HEK293 (cell line): ENCODE results near the gene PSPH.

Source experiments
- GFI1B ChIP-seq: fragments of 450-650 bp; formaldehyde crosslinking; IDR thresholded peaks from 2 replicates; pipeline ENCODE4 v1.5.1; 2016; ENCODE audit warnings: missing biosample characterization, missing genetic modification characterization
- GLIS2 ChIP-seq: fragments of 450-650 bp; formaldehyde crosslinking; IDR thresholded peaks from 2 replicates; pipeline ENCODE4 v1.5.1; 2016; ENCODE audit warnings: missing biosample characterization, missing genetic modification characterization
- HOXD13 ChIP-seq: sonication (generic); formaldehyde crosslinking; IDR thresholded peaks from 2 replicates; pipeline ENCODE4 v1.8.0; 2022; ENCODE audit warnings: missing genetic modification reagents, borderline replicate concordance
- IKZF3 ChIP-seq: fragments of 450-650 bp; IDR thresholded peaks from 2 replicates; pipeline ENCODE4 v1.5.0; 2018; ENCODE audit warnings: missing biosample characterization, mild to moderate bottlenecking, missing genetic modification characterization, moderate library complexity
- KLF8 ChIP-seq: fragments of 450-650 bp; formaldehyde crosslinking; IDR thresholded peaks from 2 replicates; pipeline ENCODE4 v1.5.1; 2016; ENCODE audit warnings: missing biosample characterization, missing genetic modification characterization
- PRDM1 ChIP-seq: fragments of 450-650 bp; formaldehyde crosslinking; IDR thresholded peaks from 2 replicates; pipeline ENCODE4; 2016; ENCODE audit warnings: missing biosample characterization, missing genetic modification characterization
- SP2 ChIP-seq: fragments of 450-650 bp; formaldehyde crosslinking; IDR thresholded peaks from 2 replicates; pipeline ENCODE4 v1.5.1; 2016; ENCODE audit warnings: missing biosample characterization, missing genetic modification characterization
- SP3 ChIP-seq: fragments of 450-650 bp; formaldehyde crosslinking; IDR thresholded peaks from 2 replicates; pipeline ENCODE4 v1.5.1; 2016; ENCODE audit warnings: missing biosample characterization, missing genetic modification characterization
- TRIM28 ChIP-seq: IDR thresholded peaks from 2 replicates; pipeline ENCODE4 v1.6.1; 2011; ENCODE audit warnings: low read length, control low read depth, borderline replicate concordance
- ZBTB17 ChIP-seq: fragments of 450-650 bp; formaldehyde crosslinking; IDR thresholded peaks from 2 replicates; pipeline ENCODE4 v1.5.1; 2016; ENCODE audit warnings: missing biosample characterization, missing genetic modification characterization
- ZBTB20 ChIP-seq: fragments of 450-650 bp; formaldehyde crosslinking; IDR thresholded peaks from 2 replicates; pipeline ENCODE4 v1.5.1; 2016; ENCODE audit warnings: missing biosample characterization, missing genetic modification characterization
- ZBTB26 ChIP-seq: fragments of 450-650 bp; formaldehyde crosslinking; optimal IDR thresholded peaks from 2 replicates; pipeline ENCODE3; 2016; ENCODE audit warnings: missing biosample characterization, mild to moderate bottlenecking, missing genetic modification characterization
- ZBTB44 ChIP-seq: fragments of 450-650 bp; IDR thresholded peaks from 2 replicates; pipeline ENCODE4 v1.5.1; 2018; ENCODE audit warnings: missing biosample characterization, mild to moderate bottlenecking, missing genetic modification characterization
- ZNF112 ChIP-seq: fragments of 450-650 bp; formaldehyde crosslinking; IDR thresholded peaks from 2 replicates; pipeline ENCODE4 v1.5.0; 2017; ENCODE audit warnings: missing biosample characterization, missing genetic modification characterization
- ZNF2 ChIP-seq: fragments of 450-650 bp; formaldehyde crosslinking; IDR thresholded peaks from 2 replicates; pipeline ENCODE4 v1.5.1; 2016; ENCODE audit warnings: missing biosample characterization, missing genetic modification characterization
- ZNF223 ChIP-seq: fragments of 450-650 bp; formaldehyde crosslinking; IDR thresholded peaks from 2 replicates; pipeline ENCODE4 v1.5.1; 2016; ENCODE audit warnings: missing biosample characterization, missing genetic modification characterization
- ZNF335 ChIP-seq: fragments of 450-650 bp; formaldehyde crosslinking; conservative IDR thresholded peaks from 2 replicates; pipeline ENCODE4 v1.5.1; 2016; ENCODE audit warnings: missing biosample characterization, missing genetic modification characterization
- ZNF366 ChIP-seq: fragments of 450-650 bp; formaldehyde crosslinking; conservative IDR thresholded peaks from 2 replicates; pipeline ENCODE4 v1.5.1; 2016; ENCODE audit warnings: missing biosample characterization, missing genetic modification characterization
- ZNF37A ChIP-seq: fragments of 450-650 bp; IDR thresholded peaks from 2 replicates; pipeline ENCODE4 v1.5.1; 2018; ENCODE audit warnings: missing biosample characterization, missing genetic modification characterization
- ZNF560 ChIP-seq: fragments of 450-650 bp; formaldehyde crosslinking; IDR thresholded peaks from 2 replicates; pipeline ENCODE4 v1.5.1; 2017; ENCODE audit warnings: missing biosample characterization, missing genetic modification characterization, borderline replicate concordance
- ZNF623 ChIP-seq: fragments of 450-650 bp; formaldehyde crosslinking; IDR thresholded peaks from 2 replicates; pipeline ENCODE4 v1.5.1; 2016; ENCODE audit warnings: missing biosample characterization, missing genetic modification characterization
- ZXDB ChIP-seq: fragments of 450-650 bp; formaldehyde crosslinking; IDR thresholded peaks from 2 replicates; pipeline ENCODE4 v1.5.1; 2016; ENCODE audit warnings: missing biosample characterization, missing genetic modification characterization
- TF ChIP-seq, protein P1 (sequence below): fragments of 450-650 bp; formaldehyde crosslinking; IDR thresholded peaks from 2 replicates; pipeline ENCODE4 v1.5.1; 2017; ENCODE audit warnings: missing biosample characterization, missing genetic modification characterization
- TF ChIP-seq, protein P2 (sequence below): sonication (generic); formaldehyde crosslinking; IDR thresholded peaks from 2 replicates; pipeline ENCODE4 v1.8.1; 2022; ENCODE audit warnings: mild to moderate bottlenecking, moderate library complexity, missing genetic modification reagents
- TF ChIP-seq, protein P3 (sequence below): fragments of 450-650 bp; formaldehyde crosslinking; IDR thresholded peaks from 2 replicates; pipeline ENCODE4 v1.5.1; 2016; ENCODE audit warnings: missing biosample characterization, missing genetic modification characterization
- TF ChIP-seq, protein P4 (sequence below): fragments of 450-650 bp; formaldehyde crosslinking; IDR thresholded peaks from 2 replicates; pipeline ENCODE4 v1.5.1; 2016; ENCODE audit warnings: missing biosample characterization, missing genetic modification characterization
- TF ChIP-seq, protein P5 (sequence below): fragments of 450-650 bp; formaldehyde crosslinking; conservative IDR thresholded peaks from 2 replicates; pipeline ENCODE4 v1.5.1; 2016; ENCODE audit warnings: low read depth, missing biosample characterization, missing genetic modification characterization

PSPH gene

DNA sequence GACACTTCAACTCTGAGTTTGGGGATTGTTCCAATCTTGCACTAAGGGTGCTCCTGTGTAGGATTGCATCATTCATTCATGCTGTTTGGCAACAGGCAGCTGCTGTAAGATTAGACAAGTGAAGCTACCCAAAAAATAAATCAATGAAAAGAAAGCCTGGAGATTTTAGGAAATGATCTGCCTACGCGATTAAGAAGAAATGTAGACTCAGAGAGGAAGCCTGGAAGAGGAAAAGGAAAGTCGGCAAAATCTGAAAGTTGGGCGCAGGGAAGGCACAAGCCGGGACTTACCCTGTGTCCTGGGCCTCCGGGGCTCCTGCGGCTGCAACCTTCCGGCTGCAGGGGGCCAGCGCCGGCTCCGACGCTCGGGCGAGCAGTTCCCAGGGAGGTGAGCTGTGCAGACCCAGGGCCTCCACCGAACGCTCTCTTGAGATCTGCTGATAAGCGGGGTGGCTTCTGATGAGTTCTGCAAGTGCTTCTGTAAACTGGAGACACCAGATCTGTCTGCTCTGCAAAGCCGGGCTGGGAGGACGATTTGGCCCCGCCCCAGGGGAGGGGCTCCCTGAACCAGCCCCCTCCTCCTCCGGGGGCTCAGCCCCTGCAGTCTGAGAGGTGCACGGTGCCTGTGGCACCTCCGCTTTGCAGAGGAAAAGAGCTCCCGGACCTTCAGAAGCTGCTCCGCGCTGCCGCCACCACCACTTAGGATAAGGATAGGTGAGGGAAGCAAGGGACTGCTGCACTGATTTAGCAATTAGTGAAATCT, 17.4 kb downstream of the PSPH start (continued):
- peak; percentile 69 for TF ChIP-seq SP2
- TF ChIP-seq ZBTB26 (tag by site-specific recombination) = peak; percentile 28
- TF ChIP-seq TRIM28 = no peak; the same call in 1 of the 2 replicates
- TF ChIP-seq, protein P1, sequence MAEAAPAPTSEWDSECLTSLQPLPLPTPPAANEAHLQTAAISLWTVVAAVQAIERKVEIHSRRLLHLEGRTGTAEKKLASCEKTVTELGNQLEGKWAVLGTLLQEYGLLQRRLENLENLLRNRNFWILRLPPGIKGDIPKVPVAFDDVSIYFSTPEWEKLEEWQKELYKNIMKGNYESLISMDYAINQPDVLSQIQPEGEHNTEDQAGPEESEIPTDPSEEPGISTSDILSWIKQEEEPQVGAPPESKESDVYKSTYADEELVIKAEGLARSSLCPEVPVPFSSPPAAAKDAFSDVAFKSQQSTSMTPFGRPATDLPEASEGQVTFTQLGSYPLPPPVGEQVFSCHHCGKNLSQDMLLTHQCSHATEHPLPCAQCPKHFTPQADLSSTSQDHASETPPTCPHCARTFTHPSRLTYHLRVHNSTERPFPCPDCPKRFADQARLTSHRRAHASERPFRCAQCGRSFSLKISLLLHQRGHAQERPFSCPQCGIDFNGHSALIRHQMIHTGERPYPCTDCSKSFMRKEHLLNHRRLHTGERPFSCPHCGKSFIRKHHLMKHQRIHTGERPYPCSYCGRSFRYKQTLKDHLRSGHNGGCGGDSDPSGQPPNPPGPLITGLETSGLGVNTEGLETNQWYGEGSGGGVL (tag by site-specific recombination) = no peak
- no peak for TF ChIP-seq ZNF623 (tag by site-specific recombination)
- TF ChIP-seq ZBTB44 (tag by site-specific recombination) = peak; percentile 27; the same call in 1 of the 2 replicates
- peak; percentile 50; the same call in 1 of the 2 replicates for TF ChIP-seq IKZF3
- TF ChIP-seq ZNF37A (tag by site-specific recombination) = no peak
- peak; percentile 86 for TF ChIP-seq ZBTB20
- peak; percentile 26; the same call in 1 of the 2 replicates for TF ChIP-seq GFI1B (tag by site-specific recombination)
- no peak for TF ChIP-seq HOXD13 (CRISPR knock-in tag)
- peak; percentile 97 for TF ChIP-seq ZXDB (tag by site-specific recombination)
- peak; percentile 62; the same call in 1 of the 2 replicates for TF ChIP-seq KLF8 (tag by site-specific recombination)
- TF ChIP-seq ZNF366 (tag by site-specific recombination) = peak; percentile 33; the same call in 1 of the 2 replicates
- TF ChIP-seq ZNF223 (tag by site-specific recombination) = no peak
- peak; percentile 24; the same call in 1 of the 2 replicates for TF ChIP-seq ZNF2 (tag by site-specific recombination)
- TF ChIP-seq ZNF560 (tag by site-specific recombination) = no peak
- peak; percentile 67 for TF ChIP-seq SP3 (tag by site-specific recombination)
- TF ChIP-seq, protein P2, sequence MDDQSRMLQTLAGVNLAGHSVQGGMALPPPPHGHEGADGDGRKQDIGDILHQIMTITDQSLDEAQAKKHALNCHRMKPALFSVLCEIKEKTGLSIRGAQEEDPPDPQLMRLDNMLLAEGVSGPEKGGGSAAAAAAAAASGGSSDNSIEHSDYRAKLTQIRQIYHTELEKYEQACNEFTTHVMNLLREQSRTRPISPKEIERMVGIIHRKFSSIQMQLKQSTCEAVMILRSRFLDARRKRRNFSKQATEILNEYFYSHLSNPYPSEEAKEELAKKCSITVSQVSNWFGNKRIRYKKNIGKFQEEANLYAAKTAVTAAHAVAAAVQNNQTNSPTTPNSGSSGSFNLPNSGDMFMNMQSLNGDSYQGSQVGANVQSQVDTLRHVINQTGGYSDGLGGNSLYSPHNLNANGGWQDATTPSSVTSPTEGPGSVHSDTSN (CRISPR knock-in tag) = 0 out of 2 replicates have a peak, but pooled peaks have one; percentile 23
- TF ChIP-seq, protein P3, sequence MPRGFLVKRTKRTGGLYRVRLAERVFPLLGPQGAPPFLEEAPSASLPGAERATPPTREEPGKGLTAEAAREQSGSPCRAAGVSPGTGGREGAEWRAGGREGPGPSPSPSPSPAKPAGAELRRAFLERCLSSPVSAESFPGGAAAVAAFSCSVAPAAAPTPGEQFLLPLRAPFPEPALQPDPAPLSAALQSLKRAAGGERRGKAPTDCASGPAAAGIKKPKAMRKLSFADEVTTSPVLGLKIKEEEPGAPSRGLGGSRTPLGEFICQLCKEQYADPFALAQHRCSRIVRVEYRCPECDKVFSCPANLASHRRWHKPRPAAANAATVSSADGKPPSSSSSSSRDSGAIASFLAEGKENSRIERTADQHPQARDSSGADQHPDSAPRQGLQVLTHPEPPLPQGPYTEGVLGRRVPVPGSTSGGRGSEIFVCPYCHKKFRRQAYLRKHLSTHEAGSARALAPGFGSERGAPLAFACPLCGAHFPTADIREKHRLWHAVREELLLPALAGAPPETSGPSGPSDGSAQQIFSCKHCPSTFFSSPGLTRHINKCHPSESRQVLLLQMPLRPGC (tag by site-specific recombination) = no peak
- TF ChIP-seq ZNF335 (tag by site-specific recombination) = peak; percentile 94
- TF ChIP-seq PRDM1 = peak; percentile 52
- TF ChIP-seq, protein P4, sequence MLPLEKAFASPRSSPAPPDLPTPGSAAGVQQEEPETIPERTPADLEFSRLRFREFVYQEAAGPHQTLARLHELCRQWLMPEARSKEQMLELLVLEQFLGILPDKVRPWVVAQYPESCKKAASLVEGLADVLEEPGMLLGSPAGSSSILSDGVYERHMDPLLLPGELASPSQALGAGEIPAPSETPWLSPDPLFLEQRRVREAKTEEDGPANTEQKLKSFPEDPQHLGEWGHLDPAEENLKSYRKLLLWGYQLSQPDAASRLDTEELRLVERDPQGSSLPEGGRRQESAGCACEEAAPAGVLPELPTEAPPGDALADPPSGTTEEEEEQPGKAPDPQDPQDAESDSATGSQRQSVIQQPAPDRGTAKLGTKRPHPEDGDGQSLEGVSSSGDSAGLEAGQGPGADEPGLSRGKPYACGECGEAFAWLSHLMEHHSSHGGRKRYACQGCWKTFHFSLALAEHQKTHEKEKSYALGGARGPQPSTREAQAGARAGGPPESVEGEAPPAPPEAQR = no peak
- TF ChIP-seq ZBTB17 (tag by site-specific recombination) = peak; percentile 73
- TF ChIP-seq, protein P5, sequence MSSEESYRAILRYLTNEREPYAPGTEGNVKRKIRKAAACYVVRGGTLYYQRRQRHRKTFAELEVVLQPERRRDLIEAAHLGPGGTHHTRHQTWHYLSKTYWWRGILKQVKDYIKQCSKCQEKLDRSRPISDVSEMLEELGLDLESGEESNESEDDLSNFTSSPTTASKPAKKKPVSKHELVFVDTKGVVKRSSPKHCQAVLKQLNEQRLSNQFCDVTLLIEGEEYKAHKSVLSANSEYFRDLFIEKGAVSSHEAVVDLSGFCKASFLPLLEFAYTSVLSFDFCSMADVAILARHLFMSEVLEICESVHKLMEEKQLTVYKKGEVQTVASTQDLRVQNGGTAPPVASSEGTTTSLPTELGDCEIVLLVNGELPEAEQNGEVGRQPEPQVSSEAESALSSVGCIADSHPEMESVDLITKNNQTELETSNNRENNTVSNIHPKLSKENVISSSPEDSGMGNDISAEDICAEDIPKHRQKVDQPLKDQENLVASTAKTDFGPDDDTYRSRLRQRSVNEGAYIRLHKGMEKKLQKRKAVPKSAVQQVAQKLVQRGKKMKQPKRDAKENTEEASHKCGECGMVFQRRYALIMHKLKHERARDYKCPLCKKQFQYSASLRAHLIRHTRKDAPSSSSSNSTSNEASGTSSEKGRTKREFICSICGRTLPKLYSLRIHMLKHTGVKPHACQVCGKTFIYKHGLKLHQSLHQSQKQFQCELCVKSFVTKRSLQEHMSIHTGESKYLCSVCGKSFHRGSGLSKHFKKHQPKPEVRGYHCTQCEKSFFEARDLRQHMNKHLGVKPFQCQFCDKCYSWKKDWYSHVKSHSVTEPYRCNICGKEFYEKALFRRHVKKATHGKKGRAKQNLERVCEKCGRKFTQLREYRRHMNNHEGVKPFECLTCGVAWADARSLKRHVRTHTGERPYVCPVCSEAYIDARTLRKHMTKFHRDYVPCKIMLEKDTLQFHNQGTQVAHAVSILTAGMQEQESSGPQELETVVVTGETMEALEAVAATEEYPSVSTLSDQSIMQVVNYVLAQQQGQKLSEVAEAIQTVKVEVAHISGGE (tag by site-specific recombination) = peak; percentile 80
- no peak for TF ChIP-seq ZNF112 (tag by site-specific recombination)
- peak; percentile 78; the same call in 1 of the 2 replicates for TF ChIP-seq GLIS2 (tag by site-specific recombination)
- TF ChIP-seq, all 188 proteins: peak for 28
